Stimulated activated naive CD4-positive, alpha-beta T cell (primary cell): ENCODE results near the gene HOXC6.

Source experiments
- DNase-seq, 6 experiments: peaks; one replicate each; lab custom pipeline; 2025; lab: John Stamatoyannopoulos, UW

Gene HOXC6

DNA sequence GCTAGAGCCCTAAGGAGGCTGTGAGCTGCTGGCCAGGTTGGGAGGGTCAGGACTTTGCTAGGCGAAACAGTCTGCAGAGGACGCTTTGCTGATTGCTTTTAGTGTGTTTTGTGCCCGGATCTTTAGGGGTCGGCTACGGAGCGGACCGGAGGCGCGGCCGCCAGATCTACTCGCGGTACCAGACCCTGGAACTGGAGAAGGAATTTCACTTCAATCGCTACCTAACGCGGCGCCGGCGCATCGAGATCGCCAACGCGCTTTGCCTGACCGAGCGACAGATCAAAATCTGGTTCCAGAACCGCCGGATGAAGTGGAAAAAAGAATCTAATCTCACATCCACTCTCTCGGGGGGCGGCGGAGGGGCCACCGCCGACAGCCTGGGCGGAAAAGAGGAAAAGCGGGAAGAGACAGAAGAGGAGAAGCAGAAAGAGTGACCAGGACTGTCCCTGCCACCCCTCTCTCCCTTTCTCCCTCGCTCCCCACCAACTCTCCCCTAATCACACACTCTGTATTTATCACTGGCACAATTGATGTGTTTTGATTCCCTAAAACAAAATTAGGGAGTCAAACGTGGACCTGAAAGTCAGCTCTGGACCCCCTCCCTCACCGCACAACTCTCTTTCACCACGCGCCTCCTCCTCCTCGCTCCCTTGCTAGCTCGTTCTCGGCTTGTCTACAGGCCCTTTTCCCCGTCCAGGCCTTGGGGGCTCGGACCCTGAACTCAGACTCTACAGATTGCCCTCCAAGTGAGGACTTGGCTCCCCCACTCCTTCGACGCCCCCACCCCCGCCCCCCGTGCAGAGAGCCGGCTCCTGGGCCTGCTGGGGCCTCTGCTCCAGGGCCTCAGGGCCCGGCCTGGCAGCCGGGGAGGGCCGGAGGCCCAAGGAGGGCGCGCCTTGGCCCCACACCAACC is 1.5 kb downstream of the HOXC6 start:
- peak in 1 of 6 experiments; percentile 19 for DNase-seq

- no peak for DNase-seq
These were observed 2.2 kb downstream of the HOXC6 start for GRCh38 chr12:54030442-54030801.

DNA sequence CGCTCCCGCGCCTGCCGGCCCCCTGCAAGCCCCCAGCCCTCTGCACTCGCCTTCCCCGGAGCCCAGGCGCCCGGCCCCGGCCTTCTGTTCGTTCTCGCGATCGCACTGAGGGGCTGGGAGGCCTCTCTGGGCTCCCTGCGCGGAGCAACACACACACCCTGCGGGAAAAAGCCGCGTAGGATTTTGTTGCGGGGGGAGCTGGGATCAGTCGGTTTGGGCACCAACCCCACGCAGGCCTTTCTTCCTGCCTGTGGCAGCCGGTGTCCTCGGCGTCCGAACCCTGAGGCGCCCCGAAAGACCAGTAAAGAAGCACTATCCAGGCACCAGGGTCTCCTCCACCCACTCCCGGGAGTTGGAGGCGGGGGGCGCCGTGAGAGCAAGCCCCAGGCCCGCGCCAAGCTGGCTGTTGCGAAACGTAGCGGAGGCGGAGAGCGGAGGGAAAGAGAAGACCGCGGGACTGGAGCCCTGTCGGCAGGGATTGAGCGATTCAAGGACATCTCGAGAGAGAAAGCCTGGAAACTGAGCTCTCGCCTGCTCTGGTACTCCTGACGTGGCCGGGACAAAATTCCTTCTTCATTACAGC is 2.7 kb downstream of the HOXC6 start:
- peak in 1 of 6 experiments; percentile 29 for DNase-seq

DNA sequence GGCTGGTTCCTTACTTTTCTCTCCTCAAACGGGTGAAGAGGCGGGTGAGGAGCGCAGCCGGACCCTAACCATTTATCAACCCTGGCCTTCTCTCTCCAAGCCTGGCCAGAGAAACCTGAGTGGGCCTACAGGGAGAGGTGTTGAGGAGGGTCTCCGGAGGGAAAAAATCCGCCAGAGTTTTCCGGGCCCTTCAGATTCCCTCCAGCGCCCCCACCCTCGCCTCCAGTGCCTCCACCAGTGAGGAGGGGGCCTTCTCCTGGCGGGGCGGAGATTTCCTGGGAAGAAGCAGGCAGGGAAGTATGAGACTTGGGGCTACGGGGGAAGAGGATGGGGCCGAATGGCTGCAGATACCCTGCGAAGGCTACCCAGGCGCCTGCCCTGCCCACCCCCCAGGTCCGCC is 3.2 kb downstream of the HOXC6 start:
- no peak for DNase-seq

- DNase-seq = no peak
These were observed 3.9 kb downstream of the HOXC6 start for GRCh38 chr12:54032086-54032619.

DNA sequence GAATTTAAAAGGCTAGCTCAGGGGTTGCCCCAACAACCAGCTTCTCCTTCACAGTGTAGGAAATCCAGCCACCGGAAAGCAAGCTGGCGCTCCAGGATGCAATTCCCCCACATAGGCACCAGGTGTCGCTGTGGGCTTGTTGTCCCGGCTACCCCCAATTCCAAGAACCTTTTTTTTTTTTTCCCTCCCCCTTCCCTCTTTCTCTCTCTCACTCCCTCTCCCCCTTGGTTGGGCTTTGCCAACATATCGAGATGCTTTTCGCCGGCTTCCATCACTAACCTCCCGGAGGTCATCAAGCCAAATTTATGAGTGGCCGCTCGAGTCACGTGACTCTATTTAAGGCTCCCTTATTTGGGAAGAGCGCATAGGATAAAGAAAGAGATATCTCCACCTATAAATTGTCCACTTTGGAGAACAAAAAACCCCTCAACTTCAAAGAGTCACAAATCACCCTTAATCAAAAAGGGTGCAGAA is 4.4 kb downstream of the HOXC6 start, which contains the start of gene HOXC5:
Gene HOXC5, plus strand, starts transcription at position 424 of the 474 bp plus-strand sequence. CDS start 73 bp downstream, outside the sequence.
- DNase-seq = peak; percentile 10 to 81 (median 48)

DNA sequence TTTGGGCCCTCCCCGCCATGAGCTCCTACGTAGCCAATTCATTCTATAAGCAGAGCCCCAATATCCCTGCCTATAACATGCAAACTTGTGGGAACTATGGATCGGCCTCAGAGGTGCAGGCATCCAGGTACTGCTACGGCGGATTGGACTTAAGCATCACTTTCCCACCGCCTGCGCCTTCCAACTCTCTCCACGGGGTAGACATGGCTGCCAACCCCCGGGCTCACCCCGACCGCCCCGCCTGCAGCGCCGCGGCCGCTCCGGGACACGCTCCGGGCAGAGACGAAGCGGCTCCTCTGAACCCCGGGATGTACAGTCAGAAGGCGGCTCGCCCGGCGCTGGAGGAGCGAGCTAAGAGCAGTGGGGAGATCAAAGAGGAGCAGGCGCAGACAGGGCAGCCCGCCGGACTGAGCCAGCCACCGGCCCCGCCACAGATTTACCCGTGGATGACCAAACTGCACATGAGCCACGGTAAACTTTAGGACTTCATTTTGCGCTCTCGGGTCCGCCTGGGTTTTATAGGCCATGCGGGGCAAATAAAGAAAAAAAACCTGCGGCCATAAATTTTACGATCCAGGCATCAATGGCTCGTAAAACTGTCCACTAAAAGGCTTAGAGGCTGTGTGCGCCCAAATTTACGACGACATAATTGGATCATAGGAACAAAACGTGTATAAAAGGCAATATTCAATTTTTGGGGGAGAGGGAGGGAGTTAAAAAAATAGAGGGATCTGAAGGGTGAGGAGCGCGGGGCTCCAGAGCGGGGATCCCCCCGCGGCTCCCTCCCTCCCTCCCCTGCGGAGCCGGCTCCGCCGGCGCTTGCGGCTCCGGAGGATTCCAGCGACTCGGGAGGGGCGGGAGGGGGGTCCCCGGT is 5.1 kb downstream of the HOXC6 start:
- DNase-seq = peak in 1 of 6 experiments; percentile 24

DNA sequence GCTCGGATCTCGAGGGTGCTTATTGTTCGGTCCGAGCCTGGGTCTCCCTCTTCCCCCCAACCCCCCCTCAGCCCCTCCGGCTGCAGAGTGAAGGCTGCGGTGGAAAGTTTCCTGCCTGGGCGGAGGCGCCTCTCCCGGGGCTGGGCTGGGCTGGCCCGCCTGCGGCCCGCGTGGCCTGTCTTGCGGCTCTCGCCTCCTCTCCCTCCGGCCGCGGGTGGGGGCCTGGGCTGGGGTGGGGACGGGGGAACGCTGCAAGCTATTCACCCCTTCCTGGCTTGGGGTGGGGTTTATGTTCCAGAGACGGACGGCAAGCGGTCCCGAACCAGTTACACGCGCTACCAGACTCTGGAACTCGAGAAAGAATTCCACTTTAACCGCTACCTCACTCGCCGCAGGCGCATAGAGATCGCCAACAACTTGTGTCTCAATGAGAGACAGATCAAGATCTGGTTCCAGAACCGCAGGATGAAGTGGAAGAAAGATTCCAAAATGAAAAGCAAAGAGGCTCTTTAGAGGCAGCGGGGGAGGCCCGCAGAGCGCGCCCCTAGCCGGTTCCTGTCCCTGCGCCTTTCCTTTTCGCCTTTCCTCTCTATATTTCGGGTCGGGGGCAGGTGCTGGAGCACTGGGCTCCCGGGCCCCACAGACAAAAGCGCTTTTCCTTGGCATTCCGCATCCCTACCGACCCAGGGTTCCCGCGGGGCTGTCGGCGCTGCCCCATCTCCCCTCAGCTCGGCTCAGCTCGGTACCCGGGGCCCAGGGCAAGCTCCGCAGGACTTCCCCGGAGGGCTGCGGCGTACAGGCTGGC is 5.9 kb downstream of the HOXC6 start:
- peak in 1 of 6 experiments; percentile 46 for DNase-seq

DNA sequence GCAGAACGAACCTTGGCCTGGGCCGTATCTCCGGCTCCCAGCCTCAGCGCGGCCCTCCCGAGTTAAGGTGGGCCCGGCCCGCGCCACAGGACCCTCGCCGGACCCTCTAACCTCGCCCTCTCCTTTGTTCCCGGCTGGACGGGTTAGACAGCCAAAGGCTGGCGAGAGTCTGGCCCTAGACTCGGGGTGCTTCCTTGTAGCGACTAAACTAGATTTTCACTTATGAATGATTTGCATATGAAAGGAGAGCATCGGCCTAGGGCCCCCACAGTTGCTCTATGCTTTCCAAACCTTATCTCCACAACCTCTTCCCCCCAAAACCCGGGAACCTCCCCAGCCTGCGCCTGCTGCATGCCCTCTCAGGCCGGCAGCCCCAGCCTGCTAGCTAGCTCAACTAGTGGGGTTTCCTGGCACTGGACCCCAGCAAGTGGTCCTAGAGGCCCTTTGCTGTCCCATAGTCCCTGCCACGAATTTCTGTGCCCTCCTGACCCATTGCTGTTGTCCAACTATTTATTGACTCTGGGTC is 6.6 kb downstream of the HOXC6 start:
- DNase-seq = no peak

DNA sequence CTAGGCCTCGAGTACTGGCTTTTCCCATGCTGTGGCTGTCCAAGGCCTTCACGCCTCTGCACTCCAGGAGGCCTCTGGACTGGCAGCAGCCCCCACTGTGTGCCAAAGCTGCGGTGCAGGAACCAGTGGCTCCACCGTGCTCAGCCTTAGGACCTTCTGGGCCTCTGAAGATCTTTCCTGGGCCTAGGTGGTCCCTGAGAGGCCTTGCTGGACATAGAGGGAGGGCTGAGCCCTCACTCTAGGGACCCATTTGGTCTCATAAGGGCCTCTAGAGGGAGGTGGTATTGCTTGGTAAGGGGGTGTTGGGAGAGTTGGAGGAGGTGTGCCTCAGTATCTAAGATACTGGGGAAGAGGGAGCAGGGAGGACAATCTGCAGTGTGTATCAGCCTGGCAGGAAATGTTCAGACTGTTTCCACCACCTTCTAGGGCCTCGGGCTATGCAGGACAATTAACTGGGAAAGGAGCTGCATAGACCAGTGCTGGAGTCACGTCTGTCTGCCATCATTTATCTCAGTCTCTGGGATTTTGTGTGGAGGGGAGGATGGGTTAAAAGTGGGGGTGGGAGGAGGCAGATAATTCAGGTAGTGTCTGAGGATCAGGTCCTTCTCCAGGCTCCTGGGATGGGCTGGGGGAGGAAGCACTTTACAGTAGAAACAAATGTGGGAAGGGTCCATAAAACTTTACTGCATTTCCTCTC is 7.5 kb downstream of the HOXC6 start:
- DNase-seq = no peak

GRCh38 chr12:54036620-54037359 is 8.6 kb downstream of the HOXC6 start:
- no peak for DNase-seq

GRCh38 chr12:54037360-54038283 is 9.4 kb downstream of the HOXC6 start:
- DNase-seq = no peak

GRCh38 chr12:54038284-54038870 is 10.1 kb downstream of the HOXC6 start:
- DNase-seq = no peak

DNA sequence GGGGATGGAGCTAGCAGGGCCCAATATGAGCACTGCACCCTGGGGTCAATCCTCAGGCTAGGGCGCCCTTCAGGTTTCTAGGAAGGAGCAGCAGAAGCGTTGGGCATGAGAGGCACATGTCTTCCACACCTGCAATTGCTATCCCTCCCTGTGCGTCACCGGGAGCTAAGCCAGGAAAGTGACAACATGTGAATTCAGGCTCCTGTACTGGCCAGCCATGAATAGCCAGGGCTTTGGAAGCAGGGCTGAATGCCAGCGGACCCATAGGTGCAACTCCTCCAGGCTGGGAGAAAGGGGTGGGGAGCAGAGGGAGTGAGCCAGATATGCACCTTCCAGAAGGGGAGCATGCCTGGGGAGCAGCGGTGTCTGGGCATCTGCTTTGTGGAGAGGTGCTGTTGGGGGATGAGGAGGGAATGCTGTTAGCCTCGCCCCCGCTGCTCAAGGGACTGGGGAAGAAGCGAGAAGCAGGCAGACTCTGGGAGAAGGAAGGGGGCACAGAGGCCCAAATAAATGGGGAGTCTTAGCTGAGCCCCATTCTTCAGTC is 10.7 kb downstream of the HOXC6 start:
- DNase-seq = no peak

- DNase-seq = no peak
These were observed 11.3 kb downstream of the HOXC6 start for GRCh38 chr12:54039417-54040147.

DNA sequence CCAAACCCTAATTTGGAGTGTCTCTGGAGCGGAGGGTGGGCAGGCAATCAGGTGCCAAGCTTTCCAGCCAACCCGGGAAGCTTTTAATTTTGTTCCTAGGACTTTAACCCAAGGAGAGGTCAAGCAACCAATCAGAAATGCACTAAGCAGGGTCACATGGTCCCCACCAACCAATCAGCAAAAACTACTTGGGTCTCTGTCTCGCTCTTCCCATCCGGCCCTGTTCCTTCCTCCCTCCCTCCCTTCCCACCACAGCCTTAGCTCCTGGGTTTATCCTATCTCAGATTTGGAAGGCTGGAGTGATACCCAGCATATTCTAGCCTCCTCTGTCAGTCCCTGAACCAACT is 11.9 kb downstream of the HOXC6 start:
- no peak for DNase-seq

DNA sequence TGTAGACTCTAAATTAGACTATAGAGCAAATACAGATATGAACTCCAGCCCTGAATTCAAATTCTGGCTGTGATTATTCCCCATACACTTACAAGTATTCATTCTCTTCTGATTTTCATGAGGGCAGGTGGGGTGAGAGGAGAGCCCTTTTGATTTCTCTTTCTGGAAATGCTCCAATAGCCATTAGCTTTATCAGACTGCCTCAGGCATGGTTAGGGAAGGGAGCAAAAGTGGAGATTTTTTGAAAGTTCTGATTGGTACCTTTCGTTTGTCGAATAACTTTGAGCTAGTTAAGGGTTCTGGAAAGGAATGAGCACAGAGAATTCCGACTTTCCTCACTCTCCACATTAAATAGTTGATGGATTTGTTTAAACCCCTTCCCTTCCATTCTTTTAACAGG is 12.4 kb downstream of the HOXC6 start:
- no peak for DNase-seq
